ENCODE data around the gene ZNF486. TPM values are rescaled to one million over a fixed set of nuclear protein-coding genes. Genes with fewer than 3 reads are reported as not detected.
"Not testable (repeated sequence)": the region's sequence is repeated elsewhere in the genome, so short reads cannot be mapped to it uniquely, and the experiment has no call there.

The ZNF486 gene
- total and polyA plus RNA-seq, 2 donors (not counting 3 experiments of a cell fraction or from before 2014, with no cell fraction given): 3.3 to 8.4 TPM

- H3K36me3 ChIP-seq (ENCODE audit: control insufficient read depth in 2 of 2, extremely low read depth in 1 of 2, insufficient read depth in 2 of 2, low read length in 2 of 2): no peaks in the 10 kb centered on the region
- TF ChIP-seq POLR2AphosphoS5 (IDR thresholded peaks at IDR 0.05; ENCODE audit: insufficient read depth, low read depth, low read length) (no peak), POLR2A (IDR thresholded peaks at IDR 0.05; ENCODE audit: low read depth, low read length) (no peak), MAX (IDR thresholded peaks at IDR 0.05; ENCODE audit: insufficient read depth, insufficient read length) (no peak), GATA2 (IDR thresholded peaks at IDR 0.05; ENCODE audit: insufficient read depth, insufficient read length, low read depth, low read length) (no peak)
- H3K27ac ChIP-seq (ENCODE audit: insufficient read depth, low read depth, low read length): no peak overlapping the region
- H3K4me2 ChIP-seq (ENCODE audit: insufficient read depth, low read length): no peak overlapping the region
- intact Hi-C loops (cut with micrococcal nuclease): no loop called here
- no peak for FAIRE-seq
- BruUV-seq (replicated peaks): no TSS peak
- H3K9ac ChIP-seq (replicated peaks; ENCODE audit: extremely low read depth, insufficient read depth, low read length): no peak overlapping the region
- H4K20me1 ChIP-seq (replicated peaks; ENCODE audit: control insufficient read depth, extremely low read depth, insufficient read depth, low read length): no peaks in the 10 kb centered on the region
- H3K4me3 ChIP-seq (replicated peaks in 1 of 3; ENCODE audit: insufficient read depth in 1 of 3, low read depth in 1 of 3, low read length in 3 of 3): no peak overlapping the region
- no peaks in the 10 kb centered on the region for H3K27me3 ChIP-seq (ENCODE audit: control insufficient read depth in 2 of 2, insufficient read depth in 2 of 2, low read length in 2 of 2)
- ChIA-PET POLR2A (no interaction called here), CTCF (no interaction called here)
- H2AFZ ChIP-seq (ENCODE audit: low read depth, low read length): no peak overlapping the region
- no peaks in the 10 kb centered on the region for H3K4me1 ChIP-seq (ENCODE audit: control insufficient read depth, extremely low read depth, insufficient read depth, low read length)
- no peaks in the 10 kb centered on the region for H3K79me2 ChIP-seq (ENCODE audit: control insufficient read depth, insufficient read depth, low read length)
- no peaks in the 10 kb centered on the region for H3K9me1 ChIP-seq (replicated peaks; ENCODE audit: control insufficient read depth, extremely low read depth, insufficient read depth, low read length)
- no peaks in the 10 kb centered on the region for H3K9me3 ChIP-seq (replicated peaks; ENCODE audit: control insufficient read depth, insufficient read depth, low read length)
- dilution Hi-C loops (cut with MboI; ENCODE audit: extremely low pct_ligation_motif_present, low sequenced_read_pairs): no loop called here
- DNase-seq (ENCODE audit: low read depth, low spot score): no peak
Measured at GRCh38 chr19:20247016-20247683, 80.1 kb downstream of the ZNF486 start.

GRCh38 chr19:20248258-20248657, 81.2 kb downstream of the ZNF486 start:
- H3K9ac ChIP-seq (replicated peaks; ENCODE audit: extremely low read depth, insufficient read depth, low read length); H3K9me3 ChIP-seq (replicated peaks; ENCODE audit: control insufficient read depth, insufficient read depth, low read length); dilution Hi-C loops (cut with MboI; ENCODE audit: extremely low pct_ligation_motif_present, low sequenced_read_pairs); H3K79me2 ChIP-seq (ENCODE audit: control insufficient read depth, insufficient read depth, low read length); H3K36me3 ChIP-seq (ENCODE audit: control insufficient read depth in 2 of 2, extremely low read depth in 1 of 2, insufficient read depth in 2 of 2, low read length in 2 of 2); DNase-seq (ENCODE audit: low read depth, low spot score); H3K4me3 ChIP-seq (replicated peaks in 1 of 3; ENCODE audit: insufficient read depth in 1 of 3, low read depth in 1 of 3, low read length in 3 of 3); H3K4me1 ChIP-seq (ENCODE audit: control insufficient read depth, extremely low read depth, insufficient read depth, low read length); CTCF ChIA-PET; H3K9me1 ChIP-seq (replicated peaks; ENCODE audit: control insufficient read depth, extremely low read depth, insufficient read depth, low read length); intact Hi-C loops (cut with micrococcal nuclease); H3K4me2 ChIP-seq (ENCODE audit: insufficient read depth, low read length); H3K27me3 ChIP-seq (ENCODE audit: control insufficient read depth in 2 of 2, insufficient read depth in 2 of 2, low read length in 2 of 2); H3K27ac ChIP-seq (ENCODE audit: insufficient read depth, low read depth, low read length); H4K20me1 ChIP-seq (replicated peaks; ENCODE audit: control insufficient read depth, extremely low read depth, insufficient read depth, low read length); POLR2A ChIA-PET; FAIRE-seq; H2AFZ ChIP-seq (ENCODE audit: low read depth, low read length); BruUV-seq (replicated peaks): not testable (repeated sequence)

Small RNAs within 50 kb of the gene (small RNA-seq; reads per million reads assigned to genes)
- not detected for gene AC011447.4 (ENCODE audit: insufficient read depth, insufficient read length, low read depth, low replicate concordance)

Other genes starting within 250 kb of the ZNF486 start
- gene ZNF682, start 127.7 kb upstream of the ZNF486 start, total RNA-seq: 3.4 TPM in 2 replicates
- gene ZNF682, start 127.7 kb upstream of the ZNF486 start, polyA plus RNA-seq: 2.3 and 2.8 TPM in 2 replicates
- gene ZNF90, start 89.2 kb upstream of the ZNF486 start, total RNA-seq: 0.39 and 4.1 TPM in 2 replicates
- 0.92 and 1.0 TPM in 2 replicates for gene ZNF90, start 89.2 kb upstream of the ZNF486 start, polyA plus RNA-seq